HepG2 (cell line): ENCODE measurements around the gene IFNAR1. TPM values are rescaled to one million over a fixed set of nuclear protein-coding genes. Genes with fewer than 3 reads are reported as not detected.

Experiments used
- ATAC-seq: fragments of 200-7000 bp; cut with Tn5 transposase; 3 replicates; pipeline ENCODE4 v1.9.1; 2020; ENCODE audit warnings: mild to moderate bottlenecking, moderate library complexity
- BruUV-seq: library from RNA; stranded (reverse); fragments of 400-500 nt; replicated peaks from 2 replicates; lab custom pipeline; 2021; lab: Mats Ljungman, UMichigan
- CTCF ChIA-PET: fragments of 300-600 bp; formaldehyde crosslinking; extraction: SDS; loops from one replicate; lab custom pipeline; 2021; ENCODE audit warnings: low total read pairs, inconsistent platforms, low intra/inter-chr PET ratio; lab: Yijun Ruan, JAX
- POLR2A ChIA-PET: fragments of 350-600 bp; sonication (Branson Sonifier 250); formaldehyde crosslinking; loops from one replicate; lab custom pipeline; 2020; ENCODE audit warnings: antibody characterized with exemption, inconsistent platforms; lab: Yijun Ruan, JAX
- DNase-seq: peaks from one replicate; pipeline ENCODE4 v3.0.0-alpha.2; 2015; ENCODE audit warnings: low spot score
- FAIRE-seq: peaks from 3 replicates; lab custom pipeline; 2011; peaks lifted over from hg19 to GRCh38; lab: Jason Lieb, UNC
- H2AFZ ChIP-seq: one replicate; pipeline ENCODE4 v1.6.1; 2011; ENCODE audit warnings: low read length, inconsistent platforms
- H3K27ac ChIP-seq: fragments of 300-600 bp; 3 replicates; pipeline ENCODE4 v1.8.0; 2011; ENCODE audit warnings: mixed run types, mild to moderate bottlenecking, mixed read lengths, low read length, inconsistent platforms; ENCODE audit not compliant: insufficient read depth; ENCODE audit errors: extremely low read length
- H3K27me3 ChIP-seq, 2 experiments: fragments of 200-600 bp in 1 of 2; 2 replicates in 1 of 2; 3 replicates in 1 of 2; pipeline versions ENCODE4 v1.6.0 to v1.8.0; 2011; ENCODE audit warnings: low read length in 2 of 2, mild to moderate bottlenecking in 2 of 2, moderate library complexity in 2 of 2, inconsistent platforms in 1 of 2; ENCODE audit not compliant: insufficient read depth in 2 of 2, control insufficient read depth in 1 of 2
- H3K36me3 ChIP-seq, 2 experiments: fragments of 200-600 bp in 1 of 2; replicated peaks in 1 of 2; 2 replicates in 1 of 2; 3 replicates in 1 of 2; pipeline versions ENCODE4 v1.5.1 to v1.8.0; 2011; ENCODE audit warnings: low read length in 2 of 2, inconsistent platforms in 1 of 2; ENCODE audit not compliant: insufficient read depth in 2 of 2, control insufficient read depth in 1 of 2
- H3K4me1 ChIP-seq: 2 replicates; pipeline ENCODE4 v1.5.1; 2012; ENCODE audit warnings: low read length, inconsistent platforms; ENCODE audit not compliant: insufficient read depth
- H3K4me2 ChIP-seq: 2 replicates; pipeline ENCODE4 v1.6.0; 2011; ENCODE audit warnings: low read depth, low read length, inconsistent platforms
- H3K4me3 ChIP-seq, 3 experiments: fragments of 200-600 bp in 1 of 3; sonication (generic), shearing (Covaris generic) in 1 of 3; replicated peaks in 1 of 3; 2 replicates each; pipeline ENCODE4 v1.5.1; 2011 to 2016; ENCODE audit warnings: low read length in 3 of 3, inconsistent platforms in 2 of 3, low read depth in 2 of 3, mild to moderate bottlenecking in 2 of 3, control low read depth in 1 of 3, mixed read lengths in 1 of 3; ENCODE audit not compliant: insufficient read depth in 1 of 3
- H3K79me2 ChIP-seq: one replicate; pipeline ENCODE4 v1.6.1; 2011; ENCODE audit warnings: low read length, inconsistent platforms; ENCODE audit not compliant: insufficient read depth
- H3K9ac ChIP-seq: 2 replicates; pipeline ENCODE4 v1.6.0; 2011; ENCODE audit warnings: mild to moderate bottlenecking, low read depth, low read length, inconsistent platforms; ENCODE audit not compliant: insufficient read depth
- H3K9me3 ChIP-seq: 2 replicates; pipeline ENCODE4 v1.5.1; 2012; ENCODE audit warnings: mild to moderate bottlenecking, low read length
- H4K20me1 ChIP-seq: 2 replicates; pipeline ENCODE4 v1.6.0; 2011; ENCODE audit warnings: inconsistent platforms, mild to moderate bottlenecking, low read length, moderate library complexity; ENCODE audit not compliant: insufficient read depth
- ATF4 ChIP-seq, 2 experiments: fragments of 450-650 bp in 1 of 2; sonication (generic) in 1 of 2; formaldehyde crosslinking; IDR thresholded peaks; 2 replicates each; pipeline versions ENCODE4 v1.5.0 to v1.8.0; 2020 to 2022; ENCODE audit warnings: mild to moderate bottlenecking in 1 of 2, missing genetic modification reagents in 1 of 2
- BCL6 ChIP-seq: IDR thresholded peaks from 2 replicates; pipeline ENCODE4 v1.6.1; 2016; ENCODE audit warnings: missing genetic modification reagents, missing compliant biosample characterization
- CENPX ChIP-seq: sonication (generic); formaldehyde crosslinking; IDR thresholded peaks from 2 replicates; pipeline ENCODE4 v1.9.0; 2021; ENCODE audit warnings: mild to moderate bottlenecking, missing genetic modification reagents, moderate library complexity
- ELF1 ChIP-seq: sonication (generic); formaldehyde crosslinking; IDR thresholded peaks from 2 replicates; pipeline ENCODE4 v1.4.0; 2020; ENCODE audit warnings: missing genetic modification reagents
- GATAD2A ChIP-seq: IDR thresholded peaks from 2 replicates; pipeline ENCODE4 v1.6.1; 2016
- HMGXB4 ChIP-seq, 2 experiments: sonication (generic) in 1 of 2; formaldehyde crosslinking in 1 of 2; IDR thresholded peaks; 2 replicates each; pipeline versions ENCODE4 v1.4.0 to v1.6.1; 2018 to 2020; ENCODE audit warnings: missing genetic modification reagents in 2 of 2, borderline replicate concordance in 1 of 2, low read depth in 1 of 2, mild to moderate bottlenecking in 1 of 2, missing biosample characterization in 1 of 2
- MTA3 ChIP-seq: sonication (generic); formaldehyde crosslinking; IDR thresholded peaks from 2 replicates; pipeline ENCODE4 v1.4.0; 2020; ENCODE audit warnings: missing genetic modification reagents
- NONO ChIP-seq, 2 experiments: fragments of 450-650 bp in 1 of 2; sonication (generic) in 1 of 2; formaldehyde crosslinking in 1 of 2; IDR thresholded peaks in 1 of 2; conservative IDR thresholded peaks in 1 of 2; 2 replicates each; pipeline versions ENCODE4 v1.6.1 to v1.8.0; 2017 to 2022; ENCODE audit warnings: mild to moderate bottlenecking in 1 of 2, missing genetic modification reagents in 1 of 2, moderate library complexity in 1 of 2
- NR2C2 ChIP-seq: sonication (generic); formaldehyde crosslinking; IDR thresholded peaks from 2 replicates; pipeline ENCODE4 v1.4.0; 2020; ENCODE audit warnings: missing genetic modification reagents, mild to moderate bottlenecking, moderate library complexity, borderline replicate concordance
- TEF ChIP-seq: sonication (generic); formaldehyde crosslinking; IDR thresholded peaks from 2 replicates; pipeline ENCODE4 v1.5.0; 2020; ENCODE audit warnings: missing genetic modification reagents
- ZFYVE20 ChIP-seq: sonication (generic); formaldehyde crosslinking; IDR thresholded peaks from 2 replicates; pipeline ENCODE4 v1.8.0; 2023; ENCODE audit warnings: low read depth, mild to moderate bottlenecking, moderate library complexity, missing genetic modification reagents, borderline replicate concordance
- ZNF138 ChIP-seq: sonication (generic); formaldehyde crosslinking; IDR thresholded peaks from 2 replicates; pipeline ENCODE4 v1.5.0; 2020; ENCODE audit warnings: mild to moderate bottlenecking, low read depth, missing genetic modification reagents
- ZNF180 ChIP-seq: sonication (generic); formaldehyde crosslinking; IDR thresholded peaks from 2 replicates; pipeline ENCODE4 v1.4.0; 2020; ENCODE audit warnings: low read depth, missing genetic modification reagents, borderline replicate concordance
- ZNF335 ChIP-seq: sonication (generic); formaldehyde crosslinking; IDR thresholded peaks from 2 replicates; pipeline ENCODE4 v1.4.0; 2020; ENCODE audit warnings: missing genetic modification reagents
- ZNF589 ChIP-seq: sonication (generic); formaldehyde crosslinking; conservative IDR thresholded peaks from 2 replicates; pipeline ENCODE4 v1.8.0; 2022; ENCODE audit warnings: mild to moderate bottlenecking, moderate library complexity, missing genetic modification reagents
- WGBS: methylation state at CpG from one replicate; pipeline ENCODE4 v1.1.6; 2017; ENCODE audit warnings: low lambda C conversion rate; 5-methylcytosine and 5-hydroxymethylcytosine counted together
- in situ Hi-C: cut with HindIII; loops from 2 replicates; pipeline ENCODE4 v1.10.0; 2017; ENCODE audit warnings: low pct_unique_long_range_greater_than_20kb; ENCODE audit not compliant: extremely low pct_ligation_motif_present
- intact Hi-C: fragments of 100-400 bp; cut with micrococcal nuclease; formaldehyde crosslinking; loops from one replicate; pipeline ENCODE4 v1.10.0; 2022; ENCODE audit not compliant: unreplicated experiment
- polyA plus RNA-seq, 8 experiments: library from polyadenylated mRNA; depleted of rRNA in 3 of 8; stranded (reverse) in 7 of 8; unstranded in 1 of 8; fragments of >200 nt; fragmentation: Illumina TruSeq in 4 of 8; extraction: Trizol in 4 of 8; gene quantifications; 2 replicates each; pipeline versions ENCODE4 v1.2.1 to v1.2.3, GENCODE V29; 2011 to 2016; ENCODE audit warnings: low read depth in 4 of 8, missing spikeins in 1 of 8, mixed read lengths in 1 of 8; ENCODE audit not compliant: insufficient read depth in 1 of 8
- total RNA-seq, 5 experiments: library from RNA; depleted of rRNA; stranded (reverse); fragments of >200 nt; fragmentation: Illumina TruSeq; extraction: Trizol; gene quantifications; 2 replicates each; pipeline ENCODE4 v1.2.3, GENCODE V29; 2016; ENCODE audit warnings: low read depth in 1 of 5

IFNAR1 gene
- total and polyA plus RNA-seq, 2 of the 13 experiments (the other 11 are each of a cell fraction or from before 2014, with no cell fraction given), result 6.7 to 9.3 TPM

- no peaks in the 10 kb centered on the region for H4K20me1 ChIP-seq
- H3K27ac ChIP-seq, result no peak overlapping the region
- no peaks in the 10 kb centered on the region for H3K9me3 ChIP-seq
- no peak for ATAC-seq
- in situ Hi-C loops, result loop anchor here (10.0 kb wide), 1 partner anchor 99 kb away; no protein-coding TSS in a partner anchor
- H3K36me3 ChIP-seq, result peaks cover 7 to 51% of the 10 kb centered on the region in 2 experiments; a peak in 4 of 5 replicates
- no TSS peak for BruUV-seq
- intact Hi-C loops, result no loop called here
- TF ChIP-seq NR2C2 (CRISPR knock-in tag), result no peak
- TF ChIP-seq ZNF335 (CRISPR knock-in tag), result no peak
- no peak for TF ChIP-seq ZNF138 (CRISPR knock-in tag)
- no peak for TF ChIP-seq CENPX (CRISPR knock-in tag)
- TF ChIP-seq, all 625 proteins: peak for 0
- FAIRE-seq (no peak), DNase-seq (no peak)
- Histone ChIP-seq H3K9ac (no peak overlapping the region), H3K27me3 (no peaks in the 10 kb centered on the region), H3K4me1 (no peaks in the 10 kb centered on the region), H3K4me3 (no peak overlapping the region), H3K4me2 (no peak overlapping the region), H2AFZ (no peak overlapping the region), H3K79me2 (no peaks in the 10 kb centered on the region)
- CTCF ChIA-PET, result no interaction called here
- POLR2A ChIA-PET, result no interaction called here
- WGBS, result 95% methylated on average over 5 of the region's 5 CpGs
These were observed 21.0 kb downstream of the IFNAR1 start for GRCh38 chr21:33345751-33346238.

- H4K20me1 ChIP-seq, result no peaks in the 10 kb centered on the region
- FAIRE-seq (no peak), ATAC-seq (no peak), DNase-seq (no peak)
- no peak overlapping the region for H3K4me3 ChIP-seq
- H3K9me3 ChIP-seq, result no peaks in the 10 kb centered on the region
- WGBS, result 97% methylated on average over 3 of the region's 3 CpGs
- H3K9ac ChIP-seq, result no peak overlapping the region
- in situ Hi-C loops (loop anchor here (10.0 kb wide), 1 partner anchor 96 kb away; no protein-coding TSS in a partner anchor), intact Hi-C loops (no loop called here)
- ChIA-PET POLR2A (no interaction called here), CTCF (interaction anchor here (1.0 kb wide), 1 partner anchor 149 kb away, joined by 3 read pairs; no protein-coding TSS in a partner anchor)
- no TSS peak for BruUV-seq
- H3K4me1 ChIP-seq, result no peaks in the 10 kb centered on the region
- H3K27ac ChIP-seq, result no peak overlapping the region
- no peaks in the 10 kb centered on the region for H3K79me2 ChIP-seq
- H3K36me3 ChIP-seq, result peaks cover 1 to 39% of the 10 kb centered on the region in 2 experiments; a peak in 3 of 5 replicates
- no peak overlapping the region for H3K4me2 ChIP-seq
- no peak overlapping the region for H2AFZ ChIP-seq
- no peaks in the 10 kb centered on the region for H3K27me3 ChIP-seq
- TF ChIP-seq HMGXB4 (CRISPR knock-in tag; IDR thresholded peaks at IDR 0.05; ENCODE audit: borderline replicate concordance in 1 of 2, low read depth in 1 of 2) (no peak), NONO (IDR thresholded peaks at IDR 0.05) (no peak), NONO (CRISPR knock-in tag; conservative IDR thresholded peaks at IDR 0.05) (no peak), ELF1 (CRISPR knock-in tag) (no peak), ZNF180 (no peak), BCL6 (no peak), ZFYVE20 (CRISPR knock-in tag) (no peak), MTA3 (CRISPR knock-in tag) (no peak), ATF4 (CRISPR knock-in tag; IDR thresholded peaks at IDR 0.05) (no peak), TEF (CRISPR knock-in tag) (no peak), GATAD2A (CRISPR knock-in tag) (no peak), ZNF589 (CRISPR knock-in tag) (no peak)
These were observed 23.9 kb downstream of the IFNAR1 start for GRCh38 chr21:33348706-33349105.
